Measurements from ENCODE around the gene DISC1.

DISC1 gene

DNA sequence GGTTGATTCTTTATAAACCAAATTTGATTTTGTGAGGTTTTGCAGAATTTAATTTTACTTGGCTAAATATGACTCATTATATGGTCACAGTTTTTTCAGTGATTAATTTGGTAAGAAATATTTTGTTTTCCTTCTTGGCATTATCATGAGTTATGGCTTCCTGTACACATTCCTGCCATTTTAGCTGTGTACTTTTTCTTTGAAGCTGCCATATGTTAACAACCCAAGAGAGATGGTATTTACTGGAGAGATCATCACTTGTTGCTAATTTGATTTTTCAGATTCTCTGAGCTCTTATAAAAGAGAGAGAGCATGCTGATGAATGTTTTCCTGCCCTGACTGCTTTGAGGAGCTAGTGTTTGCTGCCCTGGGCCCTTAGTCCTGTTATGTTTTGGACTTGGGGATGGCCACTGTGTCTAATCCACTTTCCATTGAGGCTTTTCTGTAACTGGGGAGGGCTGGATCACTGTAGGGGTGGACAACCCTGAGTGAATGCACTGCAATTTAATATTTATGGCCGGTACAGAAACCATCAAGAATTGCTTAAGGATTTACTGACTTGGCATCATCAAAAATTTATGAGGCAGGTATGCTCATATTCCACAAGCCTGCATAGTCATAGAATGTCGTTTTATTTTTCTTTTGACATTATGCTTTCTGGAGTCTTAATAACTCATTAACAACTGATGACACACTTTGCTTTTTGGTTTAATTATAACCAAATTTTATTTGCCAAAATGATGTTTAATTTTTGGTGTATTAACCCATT is 200.9 kb downstream of the DISC1 start:
- no peak for DNase-seq

DNA sequence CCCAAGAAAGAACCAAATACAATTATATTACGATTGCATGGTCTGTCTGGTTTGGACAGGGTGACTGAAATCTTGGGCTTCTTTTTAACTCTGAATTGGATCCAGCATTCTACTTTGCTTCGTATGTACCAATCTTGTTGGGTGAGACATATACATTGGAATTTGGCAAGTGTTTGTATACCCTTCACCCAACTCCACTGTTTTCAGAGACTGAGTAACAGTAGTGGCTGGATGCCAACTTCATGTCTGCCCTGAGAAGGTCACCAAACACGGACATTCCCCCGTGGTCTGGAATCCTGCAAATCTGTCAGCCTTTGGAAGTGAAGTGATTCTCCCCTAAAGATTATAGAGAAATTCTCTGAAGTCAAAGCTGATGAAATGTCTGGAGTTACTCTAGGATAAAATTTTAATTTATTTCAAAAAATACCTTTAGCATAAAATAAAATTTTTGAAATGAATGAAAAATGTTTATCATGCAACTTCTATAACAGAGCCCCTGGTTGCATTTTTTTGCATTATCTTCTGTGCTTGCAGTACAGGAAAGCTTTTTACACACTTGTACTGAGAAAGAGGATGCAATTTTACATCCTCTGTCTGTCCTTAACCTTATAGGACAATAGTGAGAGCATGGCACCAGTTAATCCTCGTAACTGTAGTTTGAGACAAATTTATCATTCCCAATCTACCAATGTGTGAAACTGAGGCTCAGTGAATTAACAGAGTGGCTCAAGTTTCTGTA is 201.8 kb downstream of the DISC1 start:
- DNase-seq, result no peak

DNA sequence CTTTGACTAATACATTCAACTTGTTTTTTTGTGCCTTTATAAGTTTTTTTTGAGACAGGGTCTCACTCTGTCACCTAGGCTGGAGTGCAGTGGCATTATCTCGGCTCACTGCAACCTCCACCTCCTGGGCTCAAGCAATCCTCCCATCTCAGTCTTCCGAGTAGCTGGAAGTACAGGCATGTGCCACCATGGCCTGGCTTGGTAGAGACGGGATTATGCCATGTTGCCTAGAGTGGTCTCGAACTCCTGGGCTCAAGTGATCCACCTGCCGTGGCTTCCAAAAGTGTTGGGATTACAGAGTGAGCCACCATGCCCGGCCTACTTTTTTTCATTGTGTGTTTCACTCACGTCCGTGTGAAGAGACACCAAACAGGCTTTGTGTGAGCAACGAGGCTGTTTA is 202.7 kb downstream of the DISC1 start:
- DNase-seq, result no peak

DNA sequence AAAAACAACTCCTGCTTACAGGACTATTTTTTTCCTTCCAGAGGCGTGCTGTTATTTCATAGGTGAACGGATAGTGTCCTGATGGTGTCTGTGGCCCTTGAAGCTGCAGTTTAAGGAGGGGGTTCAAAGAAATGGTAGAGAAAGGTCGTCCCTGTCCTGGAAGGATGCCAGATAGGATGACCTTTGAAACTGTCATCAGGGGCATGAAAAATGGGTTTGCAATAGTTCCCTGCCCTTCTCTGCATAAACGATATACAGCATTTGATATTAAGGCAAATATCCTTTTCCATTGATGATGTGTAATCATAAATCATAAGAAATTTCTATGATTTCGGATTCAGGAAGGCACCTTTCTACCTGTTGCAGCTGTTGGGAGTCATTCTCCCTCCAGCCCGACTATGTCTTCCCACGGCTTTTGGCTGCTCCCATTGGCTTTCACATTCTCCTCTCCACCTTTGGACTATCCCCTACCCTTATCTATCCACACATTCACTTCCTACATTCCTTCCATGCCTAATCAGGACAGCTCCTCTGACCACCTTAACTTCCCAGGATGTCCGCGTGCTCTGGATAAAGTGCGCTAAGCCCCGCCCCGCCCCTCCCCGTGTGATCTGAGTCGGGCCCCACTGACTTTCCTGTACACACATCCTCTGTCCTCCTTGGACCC is 209.8 kb downstream of the DISC1 start:
- DNase-seq, result no peak

DNA sequence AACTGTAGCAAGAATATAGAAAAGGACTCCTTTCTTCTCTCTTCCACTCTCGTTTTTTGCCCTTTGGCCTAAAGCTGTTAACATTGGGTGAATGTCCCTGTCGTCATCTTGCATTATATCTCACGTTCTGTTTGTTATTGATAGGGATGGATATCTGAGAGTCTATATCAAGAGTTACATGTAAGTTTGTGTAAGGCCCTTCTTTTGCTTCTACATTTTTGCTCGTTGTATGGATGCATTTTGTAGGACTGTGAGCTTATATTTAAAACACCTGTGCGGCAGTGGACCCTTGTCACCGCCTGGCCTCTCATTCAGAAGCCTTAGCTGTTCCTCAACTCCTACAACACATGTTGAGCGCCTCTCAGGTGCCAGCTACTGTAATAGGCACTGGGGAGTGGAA is 211.9 kb downstream of the DISC1 start:
- no peak for DNase-seq

DNA sequence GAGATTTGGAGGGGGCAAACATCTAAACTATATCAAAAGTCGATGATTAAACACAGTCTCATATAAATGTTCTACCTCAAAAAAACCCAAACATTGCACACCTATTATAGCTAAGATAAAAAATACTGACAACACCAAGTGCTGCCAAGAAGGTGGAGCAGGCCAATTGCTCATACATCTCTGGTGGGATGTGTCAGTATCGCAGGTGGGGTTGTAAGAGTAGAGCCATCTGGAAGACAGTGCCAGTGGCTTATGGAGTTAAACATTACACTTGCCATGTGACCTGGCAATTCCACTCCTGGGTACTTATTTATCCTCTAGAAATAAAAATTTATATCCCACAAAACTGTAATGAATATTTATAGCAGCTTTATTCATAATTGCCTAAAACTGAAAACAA is 213.4 kb downstream of the DISC1 start:
- no peak for DNase-seq

DNA sequence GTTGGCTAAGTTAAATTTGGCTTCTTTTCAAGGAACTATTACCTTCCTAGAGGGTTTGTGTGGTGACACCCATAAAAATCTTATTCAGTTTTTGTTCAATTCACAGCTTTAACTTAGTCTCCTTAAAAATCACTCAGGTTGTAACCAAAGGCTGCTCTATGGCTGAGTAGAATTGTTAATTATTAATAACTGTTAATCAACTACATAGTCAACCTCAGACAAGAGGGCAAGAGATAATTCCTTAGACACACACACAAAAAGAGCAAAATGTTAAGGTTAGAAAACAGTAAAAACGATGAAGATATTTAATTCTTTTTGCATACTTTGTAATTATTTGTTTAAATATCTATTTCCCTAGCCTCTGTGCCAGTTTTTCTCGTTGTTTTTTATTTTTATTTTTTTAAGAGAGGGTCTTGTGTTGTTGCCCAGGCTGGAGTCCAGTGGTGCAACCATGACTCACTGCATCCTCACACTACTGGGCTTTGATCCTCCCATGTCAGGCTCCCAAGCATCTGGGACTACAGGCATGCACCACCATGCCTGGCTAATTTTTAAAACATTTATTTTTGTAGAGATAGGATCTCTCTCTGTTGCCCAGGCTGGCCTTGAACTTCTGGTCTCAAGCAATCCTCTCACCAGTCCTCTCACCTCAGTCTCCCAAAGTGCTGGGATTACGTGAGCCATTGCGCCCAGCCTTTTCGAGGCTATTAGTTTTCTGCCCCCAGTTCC is 215.2 kb downstream of the DISC1 start:
- DNase-seq, result no peak

DNA sequence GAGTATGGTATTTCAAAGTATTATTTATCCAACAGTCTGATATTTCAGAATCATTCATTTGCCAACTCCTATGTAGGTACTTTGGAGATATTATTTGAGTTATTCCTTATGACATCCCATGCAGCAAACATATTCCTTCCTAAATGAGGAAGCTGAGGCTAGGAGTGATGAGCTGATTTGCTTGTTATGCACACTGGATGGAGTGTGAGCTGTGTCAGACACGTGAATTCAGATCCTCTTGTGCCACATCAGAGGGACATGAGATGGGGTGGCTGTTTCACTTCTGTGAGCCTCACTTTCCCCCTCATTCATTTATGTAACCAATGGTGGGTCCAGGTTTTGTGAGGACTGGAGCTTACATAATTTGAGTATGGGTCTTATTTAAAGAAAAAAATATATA is 215.9 kb downstream of the DISC1 start:
- DNase-seq, result no peak

DNA sequence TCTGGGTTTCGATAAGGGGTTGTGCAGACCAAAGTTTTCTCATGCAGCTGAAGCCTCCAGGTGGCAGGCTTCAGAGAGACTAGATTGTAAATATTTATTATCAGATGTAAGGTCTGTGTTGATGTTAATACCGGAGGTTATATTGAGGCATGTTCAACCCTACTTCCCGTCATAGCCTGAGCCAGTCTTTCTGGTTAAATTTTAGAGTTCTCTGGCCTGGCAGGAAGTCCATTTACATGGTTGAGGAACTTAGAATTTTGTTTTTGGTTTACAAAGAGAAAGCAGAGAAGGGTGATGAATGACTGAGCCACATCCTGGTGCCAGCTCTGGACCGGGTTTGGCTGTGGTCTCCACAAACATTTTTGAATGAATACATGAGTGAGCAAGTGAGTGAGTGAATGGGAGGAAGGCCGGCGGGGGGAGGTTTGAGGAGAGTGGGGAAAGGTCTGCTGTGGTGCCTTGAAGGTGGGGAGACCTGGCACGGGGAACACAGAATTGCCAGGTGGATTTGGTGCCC is 218.5 kb downstream of the DISC1 start:
- DNase-seq, result peak; percentile 2

DNA sequence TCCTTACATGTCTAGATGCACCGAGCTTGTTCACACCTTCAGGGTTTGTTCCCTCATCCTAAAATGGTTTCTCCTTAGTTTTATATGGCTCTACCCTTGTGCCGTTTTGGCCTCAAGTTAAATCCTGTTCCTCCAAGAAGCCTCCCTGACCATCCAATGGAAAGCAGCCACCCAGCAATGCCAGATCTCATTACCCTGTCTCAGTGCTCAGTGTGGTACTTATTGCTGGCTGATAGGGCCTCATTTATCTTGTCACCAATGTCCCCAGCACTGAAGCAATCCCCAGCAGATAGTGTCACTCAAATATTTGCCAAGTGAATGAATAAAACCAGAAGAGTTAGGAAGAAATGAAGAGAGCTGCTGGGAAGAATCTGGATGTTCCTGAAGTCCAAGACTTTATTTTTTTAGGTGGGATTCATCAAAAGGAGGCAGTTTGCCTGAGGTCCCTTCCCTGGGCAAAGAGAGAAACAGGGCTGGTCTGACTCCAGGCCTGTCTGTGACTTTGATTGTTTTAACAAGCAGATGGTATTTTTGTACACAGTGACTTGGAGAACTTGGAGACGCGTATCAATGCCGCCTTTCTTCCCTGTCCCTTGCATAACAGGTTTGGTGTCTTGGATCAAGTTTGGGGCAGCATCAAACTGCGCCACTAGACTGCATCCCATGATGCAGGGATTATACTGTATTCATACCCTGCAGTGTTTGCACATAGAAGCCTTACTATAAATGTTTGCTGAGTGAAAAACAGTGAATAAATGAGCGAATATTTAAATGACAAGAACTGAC is 221.2 kb downstream of the DISC1 start:
- DNase-seq, result no peak

DNA sequence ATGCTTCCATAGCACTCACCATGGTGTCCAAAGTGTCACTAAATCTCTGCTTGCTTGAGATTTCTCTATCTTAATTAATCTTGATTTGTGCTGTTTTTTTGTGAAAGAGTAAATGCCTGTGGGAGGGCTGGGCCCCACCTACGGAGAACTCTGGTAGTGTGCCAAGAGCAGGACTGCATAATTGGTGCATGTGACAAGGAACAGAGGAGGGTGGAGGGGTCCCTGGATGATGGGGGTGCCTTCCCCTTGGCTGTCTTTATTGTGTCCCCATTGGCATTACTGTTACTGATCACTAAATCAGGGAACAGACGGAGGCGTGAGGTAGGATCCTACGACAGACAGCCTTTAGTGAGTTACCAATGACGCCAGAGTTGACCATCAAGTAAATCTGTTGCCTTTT is 223.4 kb downstream of the DISC1 start:
- no peak for DNase-seq

DNA sequence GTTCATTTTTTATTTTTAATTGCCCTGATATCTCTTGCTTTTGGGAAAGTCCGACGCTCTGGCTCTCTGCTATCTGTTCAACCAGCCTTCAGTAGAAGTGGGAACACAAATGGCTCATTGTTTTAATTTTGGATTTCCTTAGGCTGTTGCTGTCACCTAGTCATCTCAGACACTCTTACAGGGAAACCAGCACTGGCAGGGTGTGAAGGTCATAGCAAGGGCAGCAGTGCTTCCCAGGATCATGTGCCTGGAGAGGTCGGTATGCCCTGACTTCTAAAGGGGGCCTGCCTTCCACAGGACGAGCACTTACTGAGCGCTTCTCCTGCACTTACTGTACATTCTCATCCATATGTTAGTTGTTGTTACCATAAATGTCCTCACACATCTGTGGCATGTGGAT is 224.2 kb downstream of the DISC1 start:
- DNase-seq, result no peak

DNA sequence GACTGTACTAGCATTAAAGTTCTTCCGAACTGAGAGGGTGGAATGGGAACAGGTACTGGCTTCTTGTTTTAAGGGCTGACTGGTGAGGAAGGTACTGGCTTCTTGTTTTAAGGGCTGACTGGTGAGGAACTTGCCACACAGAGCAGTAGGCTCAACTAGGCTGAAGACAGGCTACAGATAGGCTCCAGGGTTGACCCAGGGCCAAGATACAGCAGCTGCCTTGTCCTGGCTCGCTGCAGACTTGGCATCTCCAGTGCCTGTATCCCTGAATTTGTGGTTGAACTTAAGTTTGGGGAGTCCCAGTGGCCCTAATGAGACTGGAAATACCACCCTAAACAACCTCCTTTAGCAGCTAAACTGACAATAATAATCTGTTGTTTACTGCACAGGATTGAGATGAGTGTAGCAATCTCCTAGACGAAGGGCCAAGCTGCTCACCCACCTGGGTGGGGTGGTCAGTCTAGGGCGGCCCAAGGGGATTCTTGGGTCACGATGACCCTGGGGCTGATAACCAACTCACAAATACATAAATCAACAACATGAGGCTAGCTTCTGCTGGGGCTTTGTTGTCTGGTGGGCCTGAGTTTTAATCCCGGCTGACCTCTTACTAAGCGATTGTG is 227.1 kb downstream of the DISC1 start:
- no peak for DNase-seq

DNA sequence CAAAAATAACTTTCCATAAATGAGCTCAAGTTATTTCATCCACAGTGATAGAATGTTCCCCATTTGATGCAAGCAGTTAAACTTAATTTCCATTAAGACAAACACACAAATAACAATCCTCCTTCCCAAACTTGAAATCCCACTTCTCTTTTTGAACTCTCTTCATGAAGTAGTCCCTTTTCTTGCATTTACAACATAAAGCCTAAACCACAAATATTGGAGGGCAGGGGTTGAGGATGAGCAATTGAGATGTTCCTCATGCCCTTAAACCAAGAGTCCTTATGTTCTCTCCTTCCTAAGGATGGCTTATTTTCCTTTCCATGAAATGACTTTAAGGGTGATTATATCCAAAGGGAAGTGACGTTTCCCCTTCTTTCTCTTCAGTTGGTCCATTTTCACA is 228.8 kb downstream of the DISC1 start:
- DNase-seq, result no peak

DNA sequence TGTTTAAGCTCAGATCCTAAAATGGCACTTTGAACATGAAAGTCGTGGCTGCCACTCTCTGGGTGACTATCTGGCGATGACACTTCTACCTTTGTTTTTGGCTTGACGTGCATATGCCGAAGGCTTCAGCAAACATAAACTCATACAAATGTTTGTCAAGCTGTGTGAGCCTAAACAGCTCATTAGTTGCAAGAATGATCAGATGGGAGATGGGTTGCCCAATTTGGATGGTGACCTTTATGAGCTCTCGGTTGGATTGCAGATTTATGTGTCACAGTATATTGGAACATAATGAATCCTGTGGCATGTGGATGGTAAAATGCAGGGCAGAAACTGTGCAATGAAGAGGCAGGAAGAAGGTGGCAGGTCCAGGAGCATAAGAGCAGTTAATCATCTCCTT is 229.3 kb downstream of the DISC1 start:
- no peak for DNase-seq

DNA sequence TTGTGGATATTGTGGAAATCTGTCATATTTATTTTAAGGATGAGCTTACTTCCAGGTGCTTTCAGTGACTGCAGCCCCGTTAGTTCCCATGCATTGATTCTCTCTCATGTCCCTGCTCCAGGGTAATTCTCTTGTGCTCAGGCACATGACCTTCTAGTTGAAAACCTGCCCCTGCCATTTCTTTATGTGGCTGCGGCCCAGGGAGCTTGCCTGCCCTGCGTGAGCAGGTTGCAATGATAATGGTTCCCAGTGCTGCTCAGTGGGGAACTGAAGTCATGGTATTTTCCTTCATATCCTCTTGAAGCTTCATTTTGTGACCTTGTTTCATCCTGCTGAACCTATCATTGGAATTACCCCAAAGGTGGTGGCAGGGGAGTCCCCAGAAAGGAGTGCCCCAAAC is 229.8 kb downstream of the DISC1 start:
- no peak for DNase-seq

DNA sequence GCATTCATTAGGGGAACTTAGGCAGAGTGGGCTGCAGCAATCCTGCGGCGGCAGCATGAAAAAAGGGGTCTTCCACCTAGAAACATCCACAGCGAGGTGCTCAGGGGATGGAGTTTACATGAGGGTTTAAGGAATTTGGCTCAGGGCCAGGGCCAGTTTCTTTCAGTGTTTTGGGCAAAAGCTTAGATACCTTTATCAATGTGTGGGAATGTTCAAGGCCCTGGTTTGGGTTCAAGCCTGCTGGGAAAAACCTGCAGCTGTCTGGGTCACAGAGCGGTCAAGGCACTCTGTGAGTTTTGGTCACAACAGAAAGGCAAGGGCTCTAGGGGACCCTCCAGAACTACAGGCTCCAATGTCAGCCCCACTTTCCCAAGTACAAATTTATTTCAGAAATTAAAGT is 230.3 kb downstream of the DISC1 start:
- no peak for DNase-seq

DNA sequence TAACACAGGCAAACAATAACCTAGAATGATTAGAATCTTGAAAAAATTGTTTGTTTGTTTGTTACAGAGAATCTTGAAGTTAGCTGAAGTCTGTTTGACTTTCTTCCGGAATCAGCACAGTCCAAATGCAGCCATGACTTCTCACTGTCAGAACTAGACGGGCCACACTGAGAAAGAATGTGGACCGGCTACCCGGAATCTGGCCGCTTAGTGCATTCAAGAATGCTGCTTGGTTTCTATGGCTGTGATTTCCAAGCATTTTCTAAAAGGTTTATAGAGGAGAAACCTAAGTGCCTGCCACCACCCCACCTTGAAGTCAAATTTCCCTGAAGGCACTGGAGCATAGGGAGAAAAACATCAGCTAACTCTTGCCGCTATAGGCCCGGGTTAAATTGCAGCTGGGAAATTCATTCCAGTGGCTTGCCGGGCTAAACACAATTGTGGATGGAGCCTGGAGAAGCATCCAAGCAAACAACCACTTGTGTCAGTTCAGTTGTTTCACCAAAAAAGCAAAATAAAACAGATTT is 231.1 kb downstream of the DISC1 start:
- DNase-seq, result no peak

DNA sequence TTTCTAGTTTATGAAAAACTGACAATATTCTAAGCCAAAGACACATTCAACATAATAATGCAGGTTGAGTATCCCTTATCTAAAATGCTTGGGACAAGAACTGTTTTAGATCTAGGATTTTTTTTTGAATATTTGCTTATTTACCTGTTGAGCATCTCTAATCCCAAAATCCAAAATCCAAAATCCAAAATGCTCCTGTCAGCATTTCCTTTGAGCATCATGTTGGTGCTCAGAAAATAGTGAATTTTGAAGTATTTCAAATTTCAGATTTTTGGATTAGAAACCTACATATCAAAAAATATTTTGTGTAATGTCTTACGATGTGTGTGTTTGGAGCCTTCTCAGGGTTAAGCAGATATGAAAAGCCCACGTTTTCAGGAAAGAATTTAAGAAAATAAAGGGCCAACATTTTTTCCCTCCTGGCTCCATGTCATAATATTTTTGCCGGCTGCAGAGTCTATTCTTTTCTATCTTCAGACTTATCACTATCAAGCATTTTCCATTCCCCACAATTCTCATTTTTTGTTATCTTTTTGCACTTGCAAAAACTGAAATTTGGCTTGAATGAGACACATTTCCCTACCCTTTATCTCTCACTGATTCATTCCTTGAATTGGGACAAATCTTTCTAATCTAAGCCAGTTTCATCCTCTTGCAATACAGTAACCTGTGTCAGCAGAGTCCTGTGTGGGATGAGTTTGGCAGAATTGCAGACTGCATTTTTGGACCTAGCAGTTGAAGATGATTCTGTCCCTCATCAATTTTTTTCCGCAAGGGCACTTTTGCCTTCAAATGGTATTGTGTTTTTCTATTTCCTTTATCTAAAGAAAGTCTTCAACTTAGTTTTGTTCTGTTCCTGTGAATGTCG is 233.9 kb downstream of the DISC1 start:
- no peak for DNase-seq
